RWPE1 (cell line): Measurements from ENCODE around the gene VPS13D.

Experiments used
- CTCF ChIA-PET: fragments of 350-600 bp; sonication (Branson Sonifier 250); formaldehyde crosslinking; extraction: SDS; loops from one replicate; lab custom pipeline; 2021; lab: Yijun Ruan, JAX
- POLR2A ChIA-PET: fragments of 400-600 bp; formaldehyde crosslinking; extraction: SDS; loops from one replicate; lab custom pipeline; 2020; ENCODE audit warnings: antibody characterized with exemption; ENCODE audit not compliant: low non-redundant PET; lab: Yijun Ruan, JAX
- DNase-seq: peaks from one replicate; pipeline ENCODE4 v3.0.0; 2012; ENCODE audit warnings: low spot score
- H3K27ac ChIP-seq: fragments of 450-650 bp; 2 replicates; pipeline ENCODE4 v1.5.1; 2017
- TF ChIP-seq, protein P1 (sequence below): fragments of 450-650 bp; conservative IDR thresholded peaks from 2 replicates; pipeline ENCODE4 v1.5.1; 2017; ENCODE audit warnings: low read depth, mild to moderate bottlenecking

The VPS13D gene

DNA sequence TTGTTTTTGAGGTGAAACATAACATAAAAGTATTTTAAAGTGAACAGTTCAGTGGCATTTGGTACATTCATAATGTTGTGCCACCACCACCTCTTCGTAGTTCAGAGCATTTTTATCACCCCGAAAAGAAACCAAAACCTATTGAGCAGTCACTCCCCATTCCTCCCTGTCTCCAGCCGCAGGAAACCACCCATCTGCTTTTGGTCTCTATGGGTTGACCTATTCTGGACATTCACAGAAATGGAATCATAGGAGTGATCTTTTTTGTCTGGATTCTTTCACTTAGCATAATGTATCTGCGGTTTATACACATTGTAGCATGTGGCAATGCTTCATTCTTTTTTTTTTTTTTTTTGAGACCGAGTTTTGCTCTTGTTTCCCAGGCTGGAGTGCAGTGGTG lies 141.2 kb downstream of the VPS13D start:
- TF ChIP-seq, protein P1, sequence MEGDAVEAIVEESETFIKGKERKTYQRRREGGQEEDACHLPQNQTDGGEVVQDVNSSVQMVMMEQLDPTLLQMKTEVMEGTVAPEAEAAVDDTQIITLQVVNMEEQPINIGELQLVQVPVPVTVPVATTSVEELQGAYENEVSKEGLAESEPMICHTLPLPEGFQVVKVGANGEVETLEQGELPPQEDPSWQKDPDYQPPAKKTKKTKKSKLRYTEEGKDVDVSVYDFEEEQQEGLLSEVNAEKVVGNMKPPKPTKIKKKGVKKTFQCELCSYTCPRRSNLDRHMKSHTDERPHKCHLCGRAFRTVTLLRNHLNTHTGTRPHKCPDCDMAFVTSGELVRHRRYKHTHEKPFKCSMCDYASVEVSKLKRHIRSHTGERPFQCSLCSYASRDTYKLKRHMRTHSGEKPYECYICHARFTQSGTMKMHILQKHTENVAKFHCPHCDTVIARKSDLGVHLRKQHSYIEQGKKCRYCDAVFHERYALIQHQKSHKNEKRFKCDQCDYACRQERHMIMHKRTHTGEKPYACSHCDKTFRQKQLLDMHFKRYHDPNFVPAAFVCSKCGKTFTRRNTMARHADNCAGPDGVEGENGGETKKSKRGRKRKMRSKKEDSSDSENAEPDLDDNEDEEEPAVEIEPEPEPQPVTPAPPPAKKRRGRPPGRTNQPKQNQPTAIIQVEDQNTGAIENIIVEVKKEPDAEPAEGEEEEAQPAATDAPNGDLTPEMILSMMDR: no peak
- H3K27ac ChIP-seq: no peak overlapping the region
- DNase-seq: no peak
- CTCF ChIA-PET: no interaction called here
- POLR2A ChIA-PET: no interaction called here

- CTCF ChIA-PET: no interaction called here
- no peak overlapping the region for H3K27ac ChIP-seq
- DNase-seq: no peak
- POLR2A ChIA-PET: no interaction called here
- TF ChIP-seq, protein P1: no peak
Measured at GRCh38 chr1:12372180-12372579, 142.3 kb downstream of the VPS13D start.

DNA sequence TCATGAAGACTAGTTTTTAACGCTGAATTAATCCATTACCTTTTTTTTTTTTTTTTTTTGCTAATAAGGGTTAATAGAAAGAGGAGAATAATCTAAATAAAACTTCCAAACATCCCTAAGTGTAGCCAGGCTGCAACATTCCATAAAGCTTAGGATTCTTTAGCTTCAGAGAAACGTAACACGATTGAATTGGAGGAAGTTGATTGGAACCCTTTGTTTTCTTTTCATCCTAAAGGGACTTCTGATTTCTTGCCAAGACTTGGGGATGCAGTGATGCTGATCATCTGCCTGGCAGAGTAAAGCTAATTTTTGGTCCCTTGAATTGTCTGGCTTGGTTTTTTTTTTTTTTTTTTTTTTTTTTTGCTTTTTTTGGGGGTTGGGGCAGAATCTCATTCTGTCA lies 142.9 kb downstream of the VPS13D start:
- no peak overlapping the region for H3K27ac ChIP-seq

DNA sequence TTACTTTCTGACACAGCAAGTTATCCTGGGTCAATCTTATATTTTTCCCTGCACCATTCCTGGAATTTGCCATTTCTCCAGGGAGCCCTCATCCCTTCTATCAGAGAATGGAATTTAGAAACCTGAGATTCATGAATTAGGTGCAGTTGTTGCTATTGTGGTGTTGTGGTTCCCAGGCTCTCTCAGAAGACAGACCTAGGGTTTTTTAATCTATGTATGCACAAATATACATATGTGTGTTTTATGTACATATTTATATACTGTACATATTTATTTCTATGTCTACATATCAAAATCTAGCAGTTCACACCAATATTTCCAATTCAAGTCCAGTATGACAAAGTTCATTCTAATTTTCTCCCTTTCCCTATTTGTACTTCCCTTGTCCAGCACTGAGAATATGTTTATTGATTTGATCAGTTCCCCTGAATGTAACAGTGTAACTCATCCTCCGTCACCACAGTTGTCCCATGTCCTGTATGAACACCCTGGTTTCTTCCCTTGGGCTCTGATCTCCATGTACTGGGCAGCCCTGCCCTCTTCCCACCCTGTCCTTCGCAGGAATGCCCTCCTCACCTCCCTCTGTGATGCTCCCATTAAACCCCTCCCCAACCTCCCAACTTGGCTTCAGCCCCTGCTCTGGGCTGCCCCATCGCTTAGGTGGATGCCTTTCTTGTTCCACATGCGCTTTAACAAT lies 145.5 kb downstream of the VPS13D start:
- no peak for DNase-seq
- ChIA-PET POLR2A (no interaction called here), CTCF (interaction anchor here (1.0 kb wide), 1 partner anchor 245 kb away, joined by 3 read pairs; no protein-coding TSS in a partner anchor)
- TF ChIP-seq, protein P1: no peak
- H3K27ac ChIP-seq: no peak overlapping the region

More for the DNA sequence above, 142.9 kb downstream of the VPS13D start:
- ChIA-PET POLR2A (no interaction called here), CTCF (no interaction called here)
- TF ChIP-seq, protein P1: no peak
- no peak for DNase-seq

DNA sequence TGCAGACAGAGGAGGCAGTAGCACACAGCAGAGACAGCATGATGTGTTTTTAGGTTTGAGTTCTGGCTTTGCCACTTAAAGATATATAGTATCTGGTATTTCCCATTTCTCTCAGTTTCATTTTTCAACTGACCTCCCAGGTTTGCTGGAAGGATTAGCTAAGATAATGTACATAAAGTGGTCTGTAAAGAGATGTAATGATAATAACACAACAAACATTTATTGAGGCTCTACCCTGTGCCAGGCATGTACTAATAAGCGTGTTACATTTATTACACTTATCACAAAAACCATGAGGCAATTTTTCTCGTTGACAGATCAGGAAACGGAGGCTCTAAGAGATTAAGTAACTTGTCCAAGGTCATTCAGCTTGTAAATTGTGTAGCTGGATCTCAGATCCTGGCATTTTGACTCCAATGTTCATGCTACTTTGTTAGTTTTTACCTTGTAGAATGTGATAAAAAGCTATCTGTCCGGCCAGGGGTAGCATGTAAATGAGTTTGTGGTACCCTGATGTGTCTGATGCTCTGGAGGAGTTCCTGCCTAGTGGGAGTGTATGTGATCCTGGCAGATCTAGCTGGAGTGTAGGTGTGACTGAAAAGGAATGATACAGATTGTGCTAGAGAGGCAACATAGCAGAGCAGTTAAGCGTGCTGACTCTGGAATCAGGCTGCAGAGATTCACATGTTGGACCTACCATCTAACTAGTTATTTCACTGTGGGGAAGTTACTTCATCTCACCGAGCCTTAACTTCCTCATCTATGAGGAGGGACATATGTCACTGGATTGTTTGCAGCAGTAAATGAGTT lies 146.6 kb downstream of the VPS13D start:
- CTCF ChIA-PET: interaction anchor here (0.6 to 1.0 kb wide), 3 partner anchors 45 to 243 kb away, joined by 3 to 5 read pairs (median 5); no protein-coding TSS in a partner anchor
- TF ChIP-seq, protein P1: no peak
- no peak overlapping the region for H3K27ac ChIP-seq
- DNase-seq: no peak
- POLR2A ChIA-PET: no interaction called here

GRCh38 chr1:12380326-12381249 lies 150.8 kb downstream of the VPS13D start:
- ChIA-PET POLR2A (no interaction called here), CTCF (no interaction called here)
- TF ChIP-seq, protein P1: no peak
- H3K27ac ChIP-seq: no peak overlapping the region
- no peak for DNase-seq
